GM12891 (cell line): ENCODE results near the gene FAF1.

ENCODE experiments used
- POLR2A ChIP-seq: IDR thresholded peaks from 2 replicates; pipeline ENCODE4 v1.6.1; 2011; ENCODE audit warnings: low read depth, low read length, control low read depth
- POLR2AphosphoS5 ChIP-seq: IDR thresholded peaks from 2 replicates; pipeline ENCODE4 v1.6.1; 2011; ENCODE audit warnings: low read depth, low read length, control low read depth
- POU2F2 ChIP-seq: IDR thresholded peaks from 2 replicates; pipeline ENCODE4 v1.6.1; 2011; ENCODE audit warnings: low read depth, mild to moderate bottlenecking, control low read depth, low read length, moderate library complexity
- SPI1 ChIP-seq: IDR thresholded peaks from 2 replicates; pipeline ENCODE4 v1.6.1; 2011; ENCODE audit warnings: low read depth, low read length, control low read depth
- TAF1 ChIP-seq: IDR thresholded peaks from 2 replicates; pipeline ENCODE4 v1.6.1; 2011; ENCODE audit warnings: low read depth, low read length, control low read depth

DNA sequence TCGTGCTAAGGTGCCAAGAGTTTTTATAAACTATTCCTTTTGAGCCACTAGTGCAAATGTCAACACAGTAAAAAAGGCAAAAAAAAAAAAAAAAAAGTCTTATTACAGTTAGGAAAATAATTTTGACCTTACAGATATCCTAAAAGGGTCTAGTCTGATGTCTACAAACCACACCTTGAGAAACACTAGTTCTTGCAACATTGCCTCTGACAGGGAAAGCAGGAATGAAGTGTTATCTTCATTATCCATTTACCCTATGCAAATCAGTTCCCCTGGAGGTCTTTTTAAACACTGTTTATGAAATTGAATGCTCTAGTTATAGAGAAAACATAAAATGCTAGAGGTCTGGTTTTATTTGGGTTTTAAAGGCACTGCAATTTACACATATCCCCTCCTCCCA, 421.6 kb downstream of the FAF1 start:
- TF ChIP-seq POLR2AphosphoS5 (no peak), POLR2A (no peak), SPI1 (no peak), TAF1 (no peak), POU2F2 (no peak)
